K562 (cell line): ENCODE results near the gene CRACDL. TPM values are rescaled to one million over a fixed set of nuclear protein-coding genes. Genes with fewer than 3 reads are reported as not detected.

Source experiments
- ATAC-seq: fragments of 200-7000 bp; cut with Tn5 transposase; 3 replicates; pipeline ENCODE4 v1.9.1; 2020; ENCODE audit warnings: moderate library complexity
- BruUV-seq: library from RNA; stranded (reverse); fragments of 400-500 nt; replicated peaks from 2 replicates; lab custom pipeline; 2021; lab: Mats Ljungman, UMichigan
- CTCF ChIA-PET: fragments of 300-600 bp; formaldehyde crosslinking; extraction: SDS; loops from one replicate; lab custom pipeline; 2021; ENCODE audit warnings: low intra/inter-chr PET ratio; lab: Yijun Ruan, JAX
- POLR2A ChIA-PET: fragments of 300-600, 350-650 bp; sonication (Branson Sonifier 250); formaldehyde crosslinking; extraction: SDS; loops from one replicate; lab custom pipeline; 2021; ENCODE audit warnings: antibody characterized with exemption, inconsistent platforms; lab: Yijun Ruan, JAX
- DNase-seq, 4 experiments: peaks; one replicate each; pipeline versions ENCODE4 v3.0.0 to v3.0.0-alpha.2; 2011 to 2018; ENCODE audit warnings: low spot score in 3 of 4, mixed read lengths in 3 of 4; ENCODE audit errors: extremely low read depth in 1 of 4
- FAIRE-seq: peaks from 2 replicates; lab custom pipeline; 2011; peaks lifted over from hg19 to GRCh38; lab: Jason Lieb, UNC
- H2AFZ ChIP-seq: 2 replicates; pipeline ENCODE4 v1.6.0; 2011; ENCODE audit warnings: low read depth, low read length, control low read depth, inconsistent platforms
- H3K27ac ChIP-seq: fragments of 200-600 bp; 3 replicates; pipeline ENCODE4 v1.8.0; 2011; ENCODE audit warnings: low read depth, mild to moderate bottlenecking, control low read depth, inconsistent platforms, low read length, moderate library complexity, mixed read lengths; ENCODE audit errors: extremely low read depth
- H3K27me3 ChIP-seq, 2 experiments: fragments of 300-600 bp in 1 of 2; 2 replicates in 1 of 2; 3 replicates in 1 of 2; pipeline versions ENCODE4 v1.6.0 to v1.8.0; 2011; ENCODE audit warnings: inconsistent platforms in 2 of 2, low read length in 2 of 2, mild to moderate bottlenecking in 1 of 2, mixed read lengths in 1 of 2, moderate library complexity in 1 of 2; ENCODE audit not compliant: control insufficient read depth in 2 of 2, insufficient read depth in 2 of 2
- H3K36me3 ChIP-seq: fragments of 300-600 bp; 3 replicates; pipeline ENCODE4 v1.8.0; 2011; ENCODE audit warnings: mild to moderate bottlenecking, low read length, inconsistent platforms; ENCODE audit not compliant: control insufficient read depth, insufficient read depth
- H3K4me1 ChIP-seq, 2 experiments: fragments of 200-600 bp in 1 of 2; replicated peaks in 1 of 2; 2 replicates in 1 of 2; 3 replicates in 1 of 2; pipeline versions ENCODE4 v1.5.1 to v1.8.0; 2011; ENCODE audit warnings: inconsistent platforms in 2 of 2, low read length in 2 of 2, mild to moderate bottlenecking in 1 of 2, mixed read lengths in 1 of 2, moderate library complexity in 1 of 2; ENCODE audit not compliant: control insufficient read depth in 2 of 2, insufficient read depth in 2 of 2
- H3K4me2 ChIP-seq: 2 replicates; pipeline ENCODE4 v1.6.1; 2011; ENCODE audit warnings: low read length, control low read depth, inconsistent platforms, mixed read lengths; ENCODE audit not compliant: insufficient read depth
- H3K4me3 ChIP-seq: fragments of 200-600 bp; sonication (generic), shearing (Covaris generic); 2 replicates; pipeline ENCODE4 v1.5.1; 2016; ENCODE audit warnings: control low read depth, inconsistent platforms
- H3K79me2 ChIP-seq: fragments of 200-600 bp; 3 replicates; pipeline ENCODE4 v1.8.0; 2011; ENCODE audit warnings: low read length, inconsistent platforms; ENCODE audit not compliant: control insufficient read depth, insufficient read depth
- H3K9ac ChIP-seq, 2 experiments: 2 replicates each; pipeline versions ENCODE4 v1.6.0 to v1.6.1; 2011; ENCODE audit warnings: low read depth in 2 of 2, low read length in 2 of 2, control low read depth in 1 of 2, inconsistent platforms in 1 of 2, mild to moderate bottlenecking in 1 of 2, mixed read lengths in 1 of 2; ENCODE audit not compliant: insufficient read depth in 1 of 2
- H3K9me1 ChIP-seq: one replicate; pipeline ENCODE4 v1.6.0; 2011; ENCODE audit warnings: inconsistent platforms, mild to moderate bottlenecking, low read length, moderate library complexity; ENCODE audit not compliant: control insufficient read depth, insufficient read depth
- H3K9me3 ChIP-seq: replicated peaks from 2 replicates; pipeline ENCODE4 v1.5.1; 2011; ENCODE audit warnings: low read depth, low read length, inconsistent platforms; ENCODE audit not compliant: control insufficient read depth, insufficient read depth
- H4K20me1 ChIP-seq: replicated peaks from 2 replicates; pipeline ENCODE4 v1.6.1; 2011; ENCODE audit warnings: low read length, inconsistent platforms, mixed read lengths; ENCODE audit not compliant: control insufficient read depth, insufficient read depth
- COPS2 ChIP-seq: fragments of 450-650 bp; conservative IDR thresholded peaks from 2 replicates; pipeline ENCODE4 v1.6.1; 2016; ENCODE audit warnings: mild to moderate bottlenecking, moderate library complexity
- ETV1 ChIP-seq: fragments of 450-650 bp; conservative IDR thresholded peaks from 2 replicates; pipeline ENCODE4 v1.6.1; 2016; ENCODE audit warnings: missing genetic modification characterization, control low read depth, low read depth, missing compliant biosample characterization
- GTF2A2 ChIP-seq: IDR thresholded peaks from 2 replicates; pipeline ENCODE4 v1.6.1; 2016; ENCODE audit warnings: mild to moderate bottlenecking, missing genetic modification characterization, missing compliant biosample characterization
- HNRNPL ChIP-seq: fragments of 200-400 bp; formaldehyde crosslinking; IDR thresholded peaks from 2 replicates; pipeline ENCODE4 v1.6.1; 2017; ENCODE audit warnings: low read depth, mild to moderate bottlenecking, low read length
- NFRKB ChIP-seq: fragments of 450-650 bp; IDR thresholded peaks from 2 replicates; pipeline ENCODE4 v1.6.1; 2016; ENCODE audit warnings: low read depth
- POLR2A ChIP-seq: fragments of 450-650 bp; conservative IDR thresholded peaks from 2 replicates; pipeline ENCODE4 v1.6.1; 2016
- POU5F1 ChIP-seq: fragments of 150-350 bp; IDR thresholded peaks from 2 replicates; pipeline ENCODE4 v1.6.1; 2014; ENCODE audit warnings: borderline replicate concordance, low read length, low read depth, mild to moderate bottlenecking; ENCODE audit not compliant: partially characterized antibody
- ZNF263 ChIP-seq: sonication (generic); formaldehyde crosslinking; IDR thresholded peaks from 2 replicates; pipeline ENCODE4 v1.8.0; 2022; ENCODE audit warnings: mild to moderate bottlenecking, missing genetic modification reagents, borderline replicate concordance
- ZNF384 ChIP-seq: IDR thresholded peaks from 2 replicates; pipeline ENCODE4 v1.6.1; 2012; ENCODE audit warnings: low read depth, low read length, improper control_type of control experiment
- ZNF764 ChIP-seq: fragments of 250-450 bp; sonication (Bioruptor Pico); IDR thresholded peaks from 2 replicates; pipeline ENCODE4 v1.4.0; 2020; ENCODE audit warnings: low read depth, mild to moderate bottlenecking, moderate library complexity
- ZNF780A ChIP-seq: fragments of 250-450 bp; sonication (Bioruptor Pico); IDR thresholded peaks from 2 replicates; pipeline ENCODE4 v1.5.0; 2021; ENCODE audit warnings: mild to moderate bottlenecking
- WGBS: fragments of 100-300 bp; shearing (Covaris generic); methylation state at CpG from one replicate; pipeline ENCODE4 v1.1.6; 2016; ENCODE audit warnings: low coverage, mixed read lengths; ENCODE audit not compliant: insufficient coverage; ENCODE audit errors: missing lambda C conversion rate; 5-methylcytosine and 5-hydroxymethylcytosine counted together
- in situ Hi-C: fragments of 300-500 bp; cut with MboI; formaldehyde crosslinking; loops from 4 replicates; pipeline ENCODE4 v1.15.0; 2018; ENCODE audit warnings: inconsistent platforms, mixed read lengths
- intact Hi-C: fragments of 100-400 bp; cut with micrococcal nuclease; formaldehyde crosslinking; loops from 2 replicates; pipeline ENCODE4 v1.14.2; 2022
- polyA plus RNA-seq, 8 experiments: library from polyadenylated mRNA; depleted of rRNA in 4 of 8; stranded (reverse) in 5 of 8; unstranded in 3 of 8; fragments of >200 nt; fragmentation: Nextera tagmentation in 2 of 8; fragmentation: Illumina TruSeq in 1 of 8; extraction: Ambion mirVana in 2 of 8; extraction: Trizol in 1 of 8; gene quantifications; 2 replicates each; pipeline versions ENCODE4 v1.2.1 to v1.2.3, GENCODE V29; 2011 to 2014; ENCODE audit warnings: inconsistent platforms in 1 of 8, missing spikeins in 1 of 8
- total RNA-seq, 7 experiments: library from RNA; depleted of rRNA in 6 of 7; stranded (reverse); fragments of >200 nt in 6 of 7; fragmentation: Illumina TruSeq in 2 of 7; extraction: Trizol in 2 of 7; gene quantifications; 2 replicates each; pipeline versions ENCODE4 v1.2.1 to v1.2.3, GENCODE V29; 2011 to 2021; ENCODE audit warnings: low replicate concordance in 1 of 7
- TF ChIP-seq, protein P1 (sequence below): fragments of 450-650 bp; IDR thresholded peaks from 2 replicates; pipeline ENCODE4 v1.6.1; 2014; ENCODE audit warnings: low read depth, mild to moderate bottlenecking, moderate library complexity, borderline replicate concordance
- TF ChIP-seq, protein P2 (sequence below): fragments of 250-450 bp; sonication (Bioruptor Pico); IDR thresholded peaks from 2 replicates; pipeline ENCODE4 v1.6.1; 2021; ENCODE audit warnings: mild to moderate bottlenecking
- TF ChIP-seq, protein P3 (sequence below): fragments of 450-650 bp; IDR thresholded peaks from 2 replicates; pipeline ENCODE4 v1.6.1; 2017; ENCODE audit warnings: antibody characterized with exemption
- TF ChIP-seq, protein P4 (sequence below): fragments of 450-650 bp; formaldehyde crosslinking; IDR thresholded peaks from 2 replicates; pipeline ENCODE4 v1.4.0; 2022; ENCODE audit warnings: missing genetic modification characterization

Gene CRACDL
- total and polyA plus RNA-seq, 9 of the 15 experiments (the other 6 are each of a cell fraction or from before 2014, with no cell fraction given): not detected

DNA sequence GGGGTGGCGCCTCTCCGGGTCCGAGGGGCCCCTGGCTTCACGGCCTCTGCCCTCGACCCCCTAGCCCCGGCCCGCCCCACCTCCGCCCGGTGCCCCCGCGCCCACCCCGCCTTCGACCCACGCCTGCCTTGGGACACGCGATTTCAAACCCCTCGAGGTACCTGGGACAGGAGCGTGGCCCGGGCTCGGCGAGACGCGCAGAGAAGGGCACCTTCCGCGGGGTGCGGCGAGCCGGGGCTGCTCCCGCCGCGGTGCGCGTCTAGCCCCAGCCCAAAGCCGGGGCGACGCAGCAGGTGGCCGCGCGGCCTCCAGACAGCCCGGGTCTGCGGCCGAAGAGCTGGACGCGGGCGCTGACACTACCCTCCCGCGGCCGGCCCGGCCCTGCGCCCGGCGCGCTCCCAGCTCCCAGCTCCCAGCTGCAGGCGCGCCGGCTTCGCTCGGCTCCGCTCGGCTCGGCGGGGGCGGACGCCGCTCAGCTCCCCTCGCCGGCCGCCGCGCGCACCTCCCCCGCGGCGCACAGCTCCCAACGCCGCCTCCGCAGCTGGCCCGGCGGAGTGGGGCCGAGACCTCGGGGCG, at the start of gene CRACDL (continued):
- no peak for TF ChIP-seq ZNF263 (CRISPR knock-in tag)
- TF ChIP-seq, protein P1, sequence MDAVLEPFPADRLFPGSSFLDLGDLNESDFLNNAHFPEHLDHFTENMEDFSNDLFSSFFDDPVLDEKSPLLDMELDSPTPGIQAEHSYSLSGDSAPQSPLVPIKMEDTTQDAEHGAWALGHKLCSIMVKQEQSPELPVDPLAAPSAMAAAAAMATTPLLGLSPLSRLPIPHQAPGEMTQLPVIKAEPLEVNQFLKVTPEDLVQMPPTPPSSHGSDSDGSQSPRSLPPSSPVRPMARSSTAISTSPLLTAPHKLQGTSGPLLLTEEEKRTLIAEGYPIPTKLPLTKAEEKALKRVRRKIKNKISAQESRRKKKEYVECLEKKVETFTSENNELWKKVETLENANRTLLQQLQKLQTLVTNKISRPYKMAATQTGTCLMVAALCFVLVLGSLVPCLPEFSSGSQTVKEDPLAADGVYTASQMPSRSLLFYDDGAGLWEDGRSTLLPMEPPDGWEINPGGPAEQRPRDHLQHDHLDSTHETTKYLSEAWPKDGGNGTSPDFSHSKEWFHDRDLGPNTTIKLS: no peak
- TF ChIP-seq, protein P2, sequence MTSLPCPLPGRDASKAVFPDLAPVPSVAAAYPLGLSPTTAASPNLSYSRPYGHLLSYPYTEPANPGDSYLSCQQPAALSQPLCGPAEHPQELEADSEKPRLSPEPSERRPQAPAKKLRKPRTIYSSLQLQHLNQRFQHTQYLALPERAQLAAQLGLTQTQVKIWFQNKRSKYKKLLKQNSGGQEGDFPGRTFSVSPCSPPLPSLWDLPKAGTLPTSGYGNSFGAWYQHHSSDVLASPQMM (CRISPR knock-in tag): no peak
- TF ChIP-seq GTF2A2: no peak
- TF ChIP-seq POLR2A: no peak
- no peak for TF ChIP-seq ZNF764 (CRISPR knock-in tag)
- no peak for TF ChIP-seq HNRNPL
- TF ChIP-seq ZNF780A (CRISPR knock-in tag): no peak

DNA sequence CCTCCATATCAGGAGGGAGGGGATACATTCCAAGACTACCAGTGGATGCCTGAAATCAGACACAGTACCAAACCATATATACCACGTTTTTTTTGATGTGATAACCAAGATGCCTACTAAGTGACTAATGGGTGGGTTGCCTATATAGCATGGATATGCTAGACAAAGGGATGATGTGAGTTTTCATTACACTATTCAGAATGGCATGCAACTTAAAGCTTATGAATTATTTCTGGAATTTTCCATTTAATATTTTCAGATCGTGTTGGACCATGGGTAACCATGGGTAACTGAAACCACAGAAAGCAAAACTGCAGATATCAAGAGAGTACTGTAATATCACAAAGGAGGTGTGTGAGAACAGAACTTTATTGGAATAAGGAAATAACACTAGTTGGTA, 39.6 kb upstream of the CRACDL start:
- H3K9me1 ChIP-seq: no peaks in the 10 kb centered on the region
- intact Hi-C loops: no loop called here
- POLR2A ChIA-PET: no interaction called here
- no peaks in the 10 kb centered on the region for H3K79me2 ChIP-seq
- in situ Hi-C loops: no loop called here
- WGBS: 7% methylated on average over 2 of the region's 2 CpGs
- CTCF ChIA-PET: no interaction called here
- no peaks in the 10 kb centered on the region for H3K36me3 ChIP-seq
- ATAC-seq: no peak
- H4K20me1 ChIP-seq: no peaks in the 10 kb centered on the region
- H3K9me3 ChIP-seq: no peaks in the 10 kb centered on the region; the same call in 1 of the 2 replicates
- no peaks in the 10 kb centered on the region for H3K27me3 ChIP-seq
- no peak overlapping the region for H3K4me3 ChIP-seq
- H2AFZ ChIP-seq: no peak overlapping the region
- no peak overlapping the region for H3K27ac ChIP-seq
- H3K9ac ChIP-seq: no peak overlapping the region
- no peak for FAIRE-seq
- TF ChIP-seq, protein P3, sequence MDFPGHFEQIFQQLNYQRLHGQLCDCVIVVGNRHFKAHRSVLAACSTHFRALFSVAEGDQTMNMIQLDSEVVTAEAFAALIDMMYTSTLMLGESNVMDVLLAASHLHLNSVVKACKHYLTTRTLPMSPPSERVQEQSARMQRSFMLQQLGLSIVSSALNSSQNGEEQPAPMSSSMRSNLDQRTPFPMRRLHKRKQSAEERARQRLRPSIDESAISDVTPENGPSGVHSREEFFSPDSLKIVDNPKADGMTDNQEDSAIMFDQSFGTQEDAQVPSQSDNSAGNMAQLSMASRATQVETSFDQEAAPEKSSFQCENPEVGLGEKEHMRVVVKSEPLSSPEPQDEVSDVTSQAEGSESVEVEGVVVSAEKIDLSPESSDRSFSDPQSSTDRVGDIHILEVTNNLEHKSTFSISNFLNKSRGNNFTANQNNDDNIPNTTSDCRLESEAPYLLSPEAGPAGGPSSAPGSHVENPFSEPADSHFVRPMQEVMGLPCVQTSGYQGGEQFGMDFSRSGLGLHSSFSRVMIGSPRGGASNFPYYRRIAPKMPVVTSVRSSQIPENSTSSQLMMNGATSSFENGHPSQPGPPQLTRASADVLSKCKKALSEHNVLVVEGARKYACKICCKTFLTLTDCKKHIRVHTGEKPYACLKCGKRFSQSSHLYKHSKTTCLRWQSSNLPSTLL: no peak
- TF ChIP-seq ZNF384 (no peak), POU5F1 (no peak), ETV1 (tag) (no peak), COPS2 (no peak), NFRKB (no peak)
- TF ChIP-seq, protein P4, sequence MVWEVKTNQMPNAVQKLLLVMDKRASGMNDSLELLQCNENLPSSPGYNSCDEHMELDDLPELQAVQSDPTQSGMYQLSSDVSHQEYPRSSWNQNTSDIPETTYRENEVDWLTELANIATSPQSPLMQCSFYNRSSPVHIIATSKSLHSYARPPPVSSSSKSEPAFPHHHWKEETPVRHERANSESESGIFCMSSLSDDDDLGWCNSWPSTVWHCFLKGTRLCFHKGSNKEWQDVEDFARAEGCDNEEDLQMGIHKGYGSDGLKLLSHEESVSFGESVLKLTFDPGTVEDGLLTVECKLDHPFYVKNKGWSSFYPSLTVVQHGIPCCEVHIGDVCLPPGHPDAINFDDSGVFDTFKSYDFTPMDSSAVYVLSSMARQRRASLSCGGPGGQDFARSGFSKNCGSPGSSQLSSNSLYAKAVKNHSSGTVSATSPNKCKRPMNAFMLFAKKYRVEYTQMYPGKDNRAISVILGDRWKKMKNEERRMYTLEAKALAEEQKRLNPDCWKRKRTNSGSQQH (CRISPR knock-in tag): no peak
- no TSS peak for BruUV-seq
- H3K4me2 ChIP-seq: no peak overlapping the region
- H3K4me1 ChIP-seq: no peaks in the 10 kb centered on the region
- DNase-seq: no peak
